HEK293 (cell line): ENCODE data around the gene SPRED3.

Experiments
- CTCF ChIA-PET: fragments of 350-600 bp; formaldehyde crosslinking; extraction: SDS; loops from one replicate; lab custom pipeline; 2021; ENCODE audit warnings: antibody characterized with exemption; lab: Yijun Ruan, JAX
- POLR2A ChIA-PET: fragments of 300-600 bp; formaldehyde crosslinking; extraction: SDS; loops from one replicate; lab custom pipeline; 2020; ENCODE audit warnings: antibody characterized with exemption, inconsistent platforms; lab: Yijun Ruan, JAX
- H3K27ac ChIP-seq: fragments of 200-500 bp; sonication (Bioruptor generic); 2 replicates; pipeline ENCODE4 v1.5.1; 2014; ENCODE audit warnings: low read depth, low read length, control low read depth, inconsistent platforms; ENCODE audit errors: extremely low read depth
- H3K36me3 ChIP-seq, 2 experiments: fragments of 200-500 bp in 1 of 2; sonication (Bioruptor generic) in 1 of 2; 1 replicate in 1 of 2; 2 replicates in 1 of 2; pipeline ENCODE4 v1.5.1; 2014 to 2017; ENCODE audit warnings: inconsistent platforms in 2 of 2, low read length in 2 of 2; ENCODE audit not compliant: control insufficient read depth in 2 of 2, insufficient read depth in 1 of 2
- H3K4me1 ChIP-seq: fragments of 200-500 bp; sonication (Bioruptor generic); 2 replicates; pipeline ENCODE4 v1.5.1; 2014; ENCODE audit warnings: mild to moderate bottlenecking, low read length, inconsistent platforms; ENCODE audit not compliant: control insufficient read depth, insufficient read depth
- H3K4me3 ChIP-seq: 2 replicates; pipeline ENCODE4 v1.5.1; 2011; ENCODE audit warnings: low read depth, mild to moderate bottlenecking, control low read depth, low read length, moderate library complexity
- H3K9me3 ChIP-seq: fragments of 200-500 bp; sonication (Bioruptor generic); 2 replicates; pipeline ENCODE4 v1.5.1; 2014; ENCODE audit warnings: low read depth, low read length, inconsistent platforms; ENCODE audit not compliant: control insufficient read depth, insufficient read depth
- EGR2 ChIP-seq: fragments of 450-650 bp; formaldehyde crosslinking; IDR thresholded peaks from 2 replicates; pipeline ENCODE4 v1.5.1; 2016; ENCODE audit warnings: low read depth, missing biosample characterization, missing genetic modification characterization
- GLI4 ChIP-seq: fragments of 450-650 bp; formaldehyde crosslinking; IDR thresholded peaks from 2 replicates; pipeline ENCODE4 v1.5.1; 2016; ENCODE audit warnings: missing biosample characterization, missing genetic modification characterization
- ZEB2 ChIP-seq: fragments of 450-650 bp; formaldehyde crosslinking; IDR thresholded peaks from 2 replicates; pipeline ENCODE4 v1.5.1; 2016; ENCODE audit warnings: missing biosample characterization, missing genetic modification characterization
- ZIC2 ChIP-seq: fragments of 450-650 bp; formaldehyde crosslinking; IDR thresholded peaks from 2 replicates; pipeline ENCODE4 v1.5.1; 2016; ENCODE audit warnings: missing biosample characterization, missing genetic modification characterization
- ZNF157 ChIP-seq: fragments of 450-650 bp; formaldehyde crosslinking; IDR thresholded peaks from 2 replicates; pipeline ENCODE4 v1.5.1; 2016; ENCODE audit warnings: missing biosample characterization, missing genetic modification characterization
- ZNF19 ChIP-seq: fragments of 450-650 bp; formaldehyde crosslinking; IDR thresholded peaks from 2 replicates; pipeline ENCODE4; 2016; ENCODE audit warnings: missing biosample characterization, missing genetic modification characterization, low read depth
- ZNF274 ChIP-seq, 2 experiments: fragments of 200-500 bp in 1 of 2; fragments of 450-650 bp in 1 of 2; sonication (Bioruptor generic) in 1 of 2; formaldehyde crosslinking in 1 of 2; IDR thresholded peaks; 2 replicates each; pipeline versions ENCODE4 v1.5.1 to v1.6.1; 2014 to 2016; ENCODE audit warnings: borderline replicate concordance in 1 of 2, inconsistent platforms in 1 of 2, low read length in 1 of 2, missing biosample characterization in 1 of 2, missing genetic modification characterization in 1 of 2
- ZNF302 ChIP-seq: fragments of 450-650 bp; formaldehyde crosslinking; IDR thresholded peaks from 2 replicates; pipeline ENCODE4 v1.5.1; 2016; ENCODE audit warnings: missing biosample characterization, missing genetic modification characterization, low read depth
- ZNF341 ChIP-seq: fragments of 450-650 bp; formaldehyde crosslinking; IDR thresholded peaks from 2 replicates; pipeline ENCODE4; 2016; ENCODE audit warnings: low read depth, missing biosample characterization, missing genetic modification characterization
- ZNF48 ChIP-seq: fragments of 450-650 bp; formaldehyde crosslinking; IDR thresholded peaks from 2 replicates; pipeline ENCODE4 v1.5.1; 2016; ENCODE audit warnings: missing biosample characterization, missing genetic modification characterization
- ZNF549 ChIP-seq: fragments of 450-650 bp; IDR thresholded peaks from 2 replicates; pipeline ENCODE4 v1.5.1; 2018; ENCODE audit warnings: missing biosample characterization, missing genetic modification characterization, mild to moderate bottlenecking, inconsistent platforms, moderate library complexity
- ZNF560 ChIP-seq: fragments of 450-650 bp; formaldehyde crosslinking; IDR thresholded peaks from 2 replicates; pipeline ENCODE4 v1.5.1; 2017; ENCODE audit warnings: missing biosample characterization, missing genetic modification characterization, borderline replicate concordance
- ZNF571 ChIP-seq: fragments of 450-650 bp; formaldehyde crosslinking; IDR thresholded peaks from 2 replicates; pipeline ENCODE4 v1.5.0; 2017; ENCODE audit warnings: missing biosample characterization, missing genetic modification characterization
- ZNF585B ChIP-seq: fragments of 450-650 bp; formaldehyde crosslinking; IDR thresholded peaks from 2 replicates; pipeline ENCODE4 v1.5.1; 2016; ENCODE audit warnings: missing biosample characterization, missing genetic modification characterization
- ZNF623 ChIP-seq: fragments of 450-650 bp; formaldehyde crosslinking; IDR thresholded peaks from 2 replicates; pipeline ENCODE4 v1.5.1; 2016; ENCODE audit warnings: missing biosample characterization, missing genetic modification characterization
- ZNF624 ChIP-seq: fragments of 450-650 bp; formaldehyde crosslinking; IDR thresholded peaks from 2 replicates; pipeline ENCODE4 v1.5.1; 2017; ENCODE audit warnings: missing biosample characterization, missing genetic modification characterization
- ZNF707 ChIP-seq: fragments of 450-650 bp; formaldehyde crosslinking; IDR thresholded peaks from 2 replicates; pipeline ENCODE4 v1.5.1; 2016; ENCODE audit warnings: missing biosample characterization, missing genetic modification characterization
- TF ChIP-seq, protein P1 (sequence below): fragments of 450-650 bp; formaldehyde crosslinking; conservative IDR thresholded peaks from 2 replicates; pipeline ENCODE4 v1.5.1; 2016; ENCODE audit warnings: low read depth, missing biosample characterization, missing genetic modification characterization
- TF ChIP-seq, protein P2 (sequence below): fragments of 450-650 bp; formaldehyde crosslinking; IDR thresholded peaks from 2 replicates; pipeline ENCODE4 v1.5.1; 2016; ENCODE audit warnings: missing biosample characterization, missing genetic modification characterization
- TF ChIP-seq, protein P3 (sequence below): fragments of 450-650 bp; formaldehyde crosslinking; IDR thresholded peaks from 2 replicates; pipeline ENCODE4; 2016; ENCODE audit warnings: missing biosample characterization, missing genetic modification characterization

The SPRED3 gene

DNA sequence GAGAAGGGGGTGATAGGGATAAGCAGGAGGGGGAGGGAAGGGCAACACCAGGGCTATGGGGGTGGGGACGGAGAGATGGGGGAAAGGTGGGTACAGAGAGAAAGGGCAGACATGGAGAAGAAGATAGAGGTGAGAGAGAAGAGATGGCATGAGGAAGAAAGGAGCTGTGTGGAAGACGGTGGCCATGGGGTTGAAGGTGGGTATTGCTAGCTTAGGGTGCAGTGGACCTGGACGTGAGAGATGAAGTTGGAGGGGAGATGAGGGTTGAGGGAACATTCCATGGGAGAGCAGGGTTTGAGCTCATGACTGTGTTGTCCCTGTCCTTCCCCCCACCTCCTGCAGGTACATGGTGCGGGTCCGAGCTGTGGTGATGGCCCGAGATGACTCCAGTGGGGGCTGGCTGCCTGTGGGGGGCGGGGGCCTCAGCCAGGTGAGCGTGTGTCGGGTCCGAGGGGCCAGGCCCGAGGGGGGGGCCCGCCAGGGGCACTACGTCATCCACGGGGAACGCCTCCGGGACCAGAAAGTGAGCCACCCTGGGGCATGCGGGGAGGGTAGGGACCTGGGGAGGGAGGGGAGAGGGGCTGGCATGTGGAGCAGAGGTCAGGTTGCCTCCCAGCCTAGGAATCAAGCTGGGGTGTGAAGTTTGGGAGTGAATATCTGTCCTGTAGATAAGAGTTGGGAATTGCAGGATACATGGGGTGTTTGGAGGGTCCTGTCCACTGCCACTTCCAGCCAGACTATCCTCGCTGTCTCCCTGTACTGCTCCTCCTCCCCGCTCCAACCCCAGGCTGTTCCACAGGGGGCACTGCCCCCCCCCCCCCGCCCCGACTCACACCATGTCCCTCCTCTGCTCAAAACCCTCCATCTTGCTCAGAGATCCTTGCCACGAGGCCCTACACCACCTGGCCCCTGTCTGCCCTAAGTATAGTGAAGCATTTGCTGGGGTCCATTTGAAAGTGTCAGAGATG lies 1.7 kb downstream of the SPRED3 start (continued):
- TF ChIP-seq ZNF274 (IDR thresholded peaks at IDR 0.05; ENCODE audit: low read length) (no peak), ZNF274 (tag by site-specific recombination; IDR thresholded peaks at IDR 0.05; ENCODE audit: borderline replicate concordance) (peak; percentile 54; the same call in 1 of the 2 replicates), EGR2 (peak; percentile 23; the same call in 1 of the 2 replicates), ZNF341 (tag by site-specific recombination) (peak; percentile 97)

DNA sequence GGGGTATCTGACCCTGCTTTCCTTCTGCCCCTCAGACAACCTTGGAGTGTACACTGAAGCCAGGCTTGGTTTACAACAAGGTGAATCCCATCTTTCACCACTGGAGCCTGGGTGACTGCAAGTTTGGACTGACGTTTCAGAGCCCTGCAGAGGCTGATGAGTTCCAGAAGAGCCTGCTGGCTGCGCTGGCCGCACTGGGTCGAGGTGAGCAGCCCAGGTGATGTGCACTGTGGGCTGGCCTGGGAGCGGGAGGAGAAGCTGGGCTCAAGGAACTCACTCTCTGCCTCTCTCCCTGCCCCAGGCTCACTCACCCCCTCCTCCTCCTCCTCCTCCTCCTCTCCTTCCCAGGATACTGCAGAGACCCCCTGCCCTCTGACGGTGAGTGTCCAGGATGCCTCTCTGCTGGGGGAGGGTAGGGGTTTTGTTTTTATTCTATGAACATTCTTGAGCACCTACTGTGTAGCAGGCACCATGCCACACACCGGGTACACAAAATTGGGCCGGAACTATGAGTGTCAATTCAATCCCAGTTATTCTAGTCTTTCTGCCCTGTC lies 3.5 kb downstream of the SPRED3 start:
- no peaks in the 10 kb centered on the region for H3K9me3 ChIP-seq
- no peak overlapping the region for H3K4me3 ChIP-seq
- ChIA-PET POLR2A (interaction anchor here (1.6 to 1.7 kb wide), 2 partner anchors 8 to 10 kb away, joined by 4 to 5 read pairs; no protein-coding TSS in a partner anchor), CTCF (interaction anchor here (0.6 to 9.2 kb wide), 3 partner anchors 12 to 442 kb away, joined by 3 to 76 read pairs (median 4); partner anchors contain the start of genes FAM98C and PSMD8)
- TF ChIP-seq ZIC2 (peak; percentile 74), ZNF560 (tag by site-specific recombination) (no peak)
- peaks cover 5 to 10% of the 10 kb centered on the region in 2 experiments; a peak in 2 of 3 replicates for H3K36me3 ChIP-seq
- no peak overlapping the region for H3K27ac ChIP-seq
- H3K4me1 ChIP-seq = peaks cover 14% of the 10 kb centered on the region

DNA sequence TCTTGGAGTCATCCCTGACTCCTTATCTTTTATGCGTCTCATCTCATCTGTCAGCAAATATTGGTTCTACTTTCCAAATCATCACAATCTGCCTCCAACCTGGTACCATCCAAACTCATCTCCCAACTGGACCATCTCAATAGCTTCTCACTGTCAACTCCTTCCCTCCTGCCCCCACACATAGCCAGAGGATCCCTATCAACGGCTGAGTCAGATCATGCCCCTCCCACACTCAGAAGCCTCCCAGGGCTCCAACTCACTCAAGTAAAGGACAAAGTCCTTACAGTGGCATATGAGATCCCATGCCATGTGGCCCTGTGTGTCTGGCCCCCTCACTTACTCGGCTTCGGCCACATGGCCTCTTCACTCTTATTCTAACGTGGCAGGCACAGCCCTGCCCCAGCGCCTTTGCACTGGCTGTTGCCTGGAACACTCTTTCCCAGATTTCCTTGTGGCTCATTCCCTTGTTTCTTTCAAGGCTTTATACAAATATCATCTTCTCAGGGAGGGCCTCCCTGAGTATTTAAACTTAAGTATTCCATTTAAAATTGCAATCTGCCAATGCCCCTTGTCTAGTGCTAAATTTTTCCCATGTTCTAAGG lies 4.3 kb downstream of the SPRED3 start:
- ChIA-PET POLR2A (interaction anchor here (1.6 kb wide), 1 partner anchor 10 kb away, joined by 5 read pairs; no protein-coding TSS in a partner anchor), CTCF (interaction anchor here (0.6 to 9.2 kb wide), 3 partner anchors 11 to 168 kb away, joined by 4 to 76 read pairs (median 5); partner anchors contain the start of genes FAM98C and PSMD8)
- Histone ChIP-seq H3K4me1 (peaks cover 9% of the 10 kb centered on the region), H3K9me3 (no peaks in the 10 kb centered on the region), H3K27ac (no peak overlapping the region), H3K4me3 (no peak overlapping the region), H3K36me3 (peaks cover 5 to 10% of the 10 kb centered on the region in 2 experiments; a peak in 2 of 3 replicates)
- TF ChIP-seq ZNF585B (tag by site-specific recombination) (no peak), ZNF624 (no peak), GLI4 (tag by site-specific recombination) (no peak), EGR2 (peak; percentile 93), ZNF623 (tag by site-specific recombination) (peak; percentile 96), ZNF571 (tag by site-specific recombination) (no peak), ZNF707 (tag by site-specific recombination) (no peak), ZNF560 (tag by site-specific recombination) (no peak), ZNF19 (no peak), ZEB2 (tag by site-specific recombination) (no peak), ZNF48 (tag by site-specific recombination) (no peak), ZNF549 (tag by site-specific recombination) (no peak), ZNF157 (tag by site-specific recombination) (no peak), ZNF302 (tag by site-specific recombination) (no peak)
- TF ChIP-seq, protein P1, sequence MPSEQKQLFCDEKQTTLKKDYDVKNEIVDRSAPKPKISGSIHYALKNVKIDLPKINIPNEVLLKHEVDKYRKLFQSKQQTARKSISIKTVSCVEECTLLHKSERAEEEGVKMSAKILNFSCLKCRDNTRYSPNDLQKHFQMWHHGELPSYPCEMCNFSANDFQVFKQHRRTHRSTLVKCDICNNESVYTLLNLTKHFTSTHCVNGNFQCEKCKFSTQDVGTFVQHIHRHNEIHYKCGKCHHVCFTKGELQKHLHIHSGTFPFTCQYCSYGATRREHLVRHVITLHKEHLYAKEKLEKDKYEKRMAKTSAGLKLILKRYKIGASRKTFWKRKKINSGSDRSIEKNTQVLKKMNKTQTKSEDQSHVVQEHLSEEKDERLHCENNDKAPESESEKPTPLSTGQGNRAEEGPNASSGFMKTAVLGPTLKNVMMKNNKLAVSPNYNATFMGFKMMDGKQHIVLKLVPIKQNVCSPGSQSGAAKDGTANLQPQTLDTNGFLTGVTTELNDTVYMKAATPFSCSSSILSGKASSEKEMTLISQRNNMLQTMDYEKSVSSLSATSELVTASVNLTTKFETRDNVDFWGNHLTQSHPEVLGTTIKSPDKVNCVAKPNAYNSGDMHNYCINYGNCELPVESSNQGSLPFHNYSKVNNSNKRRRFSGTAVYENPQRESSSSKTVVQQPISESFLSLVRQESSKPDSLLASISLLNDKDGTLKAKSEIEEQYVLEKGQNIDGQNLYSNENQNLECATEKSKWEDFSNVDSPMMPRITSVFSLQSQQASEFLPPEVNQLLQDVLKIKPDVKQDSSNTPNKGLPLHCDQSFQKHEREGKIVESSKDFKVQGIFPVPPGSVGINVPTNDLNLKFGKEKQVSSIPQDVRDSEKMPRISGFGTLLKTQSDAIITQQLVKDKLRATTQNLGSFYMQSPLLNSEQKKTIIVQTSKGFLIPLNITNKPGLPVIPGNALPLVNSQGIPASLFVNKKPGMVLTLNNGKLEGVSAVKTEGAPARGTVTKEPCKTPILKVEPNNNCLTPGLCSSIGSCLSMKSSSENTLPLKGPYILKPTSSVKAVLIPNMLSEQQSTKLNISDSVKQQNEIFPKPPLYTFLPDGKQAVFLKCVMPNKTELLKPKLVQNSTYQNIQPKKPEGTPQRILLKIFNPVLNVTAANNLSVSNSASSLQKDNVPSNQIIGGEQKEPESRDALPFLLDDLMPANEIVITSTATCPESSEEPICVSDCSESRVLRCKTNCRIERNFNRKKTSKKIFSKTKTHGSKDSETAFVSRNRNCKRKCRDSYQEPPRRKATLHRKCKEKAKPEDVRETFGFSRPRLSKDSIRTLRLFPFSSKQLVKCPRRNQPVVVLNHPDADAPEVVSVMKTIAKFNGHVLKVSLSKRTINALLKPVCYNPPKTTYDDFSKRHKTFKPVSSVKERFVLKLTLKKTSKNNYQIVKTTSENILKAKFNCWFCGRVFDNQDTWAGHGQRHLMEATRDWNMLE = no peak
- TF ChIP-seq, protein P2, sequence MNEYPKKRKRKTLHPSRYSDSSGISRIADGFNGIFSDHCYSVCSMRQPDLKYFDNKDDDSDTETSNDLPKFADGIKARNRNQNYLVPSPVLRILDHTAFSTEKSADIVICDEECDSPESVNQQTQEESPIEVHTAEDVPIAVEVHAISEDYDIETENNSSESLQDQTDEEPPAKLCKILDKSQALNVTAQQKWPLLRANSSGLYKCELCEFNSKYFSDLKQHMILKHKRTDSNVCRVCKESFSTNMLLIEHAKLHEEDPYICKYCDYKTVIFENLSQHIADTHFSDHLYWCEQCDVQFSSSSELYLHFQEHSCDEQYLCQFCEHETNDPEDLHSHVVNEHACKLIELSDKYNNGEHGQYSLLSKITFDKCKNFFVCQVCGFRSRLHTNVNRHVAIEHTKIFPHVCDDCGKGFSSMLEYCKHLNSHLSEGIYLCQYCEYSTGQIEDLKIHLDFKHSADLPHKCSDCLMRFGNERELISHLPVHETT (tag by site-specific recombination) = no peak
- TF ChIP-seq, protein P3, sequence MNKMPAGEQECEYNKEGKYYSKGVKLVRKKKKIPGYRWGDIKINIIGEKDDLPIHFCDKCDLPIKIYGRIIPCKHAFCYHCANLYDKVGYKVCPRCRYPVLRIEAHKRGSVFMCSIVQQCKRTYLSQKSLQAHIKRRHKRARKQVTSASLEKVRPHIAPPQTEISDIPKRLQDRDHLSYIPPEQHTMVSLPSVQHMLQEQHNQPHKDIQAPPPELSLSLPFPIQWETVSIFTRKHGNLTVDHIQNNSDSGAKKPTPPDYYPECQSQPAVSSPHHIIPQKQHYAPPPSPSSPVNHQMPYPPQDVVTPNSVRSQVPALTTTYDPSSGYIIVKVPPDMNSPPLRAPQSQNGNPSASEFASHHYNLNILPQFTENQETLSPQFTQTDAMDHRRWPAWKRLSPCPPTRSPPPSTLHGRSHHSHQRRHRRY (tag by site-specific recombination) = no peak
